ENCODE results near the gene SLITRK2. TPM values are rescaled to one million over a fixed set of nuclear protein-coding genes. Genes with fewer than 3 reads are reported as not detected.
A peak's percentile ranks its signal among the peaks of the same experiment; 100 is the strongest.

Gene SLITRK2
- total RNA-seq, 1 donor from 2014 or later = 0.37 TPM

GRCh38 chrX:145813081-145813480 lies 4.5 kb upstream of the SLITRK2 start:
- Mint-ChIP-seq H3K9me3 (ENCODE audit: unreplicated experiment) (no peaks in the 10 kb centered on the region), H3K27me3 (ENCODE audit: unreplicated experiment) (peaks cover 2% of the 10 kb centered on the region), H3K4me1 (ENCODE audit: low read depth, unreplicated experiment) (peaks cover 2% of the 10 kb centered on the region), H3K4me3 (ENCODE audit: unreplicated experiment) (no peak overlapping the region), H3K27ac (ENCODE audit: unreplicated experiment) (no peak overlapping the region), H3K36me3 (ENCODE audit: unreplicated experiment) (no peaks in the 10 kb centered on the region)
- DNase-seq = no peak
- TF ChIP-seq CTCF (IDR thresholded peaks at IDR 0.05; ENCODE audit: partially characterized antibody, unreplicated experiment) = no peak

GRCh38 chrX:145816601-145817315 lies 871 bp upstream of the SLITRK2 start:
- no peak overlapping the region for H3K27ac Mint-ChIP-seq (ENCODE audit: unreplicated experiment)
- no peak for DNase-seq
- H3K4me1 Mint-ChIP-seq (ENCODE audit: low read depth, unreplicated experiment) = peaks cover 2% of the 10 kb centered on the region
- H3K9me3 Mint-ChIP-seq (ENCODE audit: unreplicated experiment) = no peaks in the 10 kb centered on the region
- H3K27me3 Mint-ChIP-seq (ENCODE audit: unreplicated experiment) = peaks cover 4% of the 10 kb centered on the region
- H3K36me3 Mint-ChIP-seq (ENCODE audit: unreplicated experiment) = no peaks in the 10 kb centered on the region
- peak overlapping the region; percentile 82 for H3K4me3 Mint-ChIP-seq (ENCODE audit: unreplicated experiment)
- no peak for TF ChIP-seq CTCF (IDR thresholded peaks at IDR 0.05; ENCODE audit: partially characterized antibody, unreplicated experiment)

- Mint-ChIP-seq H3K27me3 (ENCODE audit: unreplicated experiment) (peaks cover 4% of the 10 kb centered on the region), H3K9me3 (ENCODE audit: unreplicated experiment) (no peaks in the 10 kb centered on the region), H3K36me3 (ENCODE audit: unreplicated experiment) (no peaks in the 10 kb centered on the region), H3K4me1 (ENCODE audit: low read depth, unreplicated experiment) (peaks cover 2% of the 10 kb centered on the region), H3K27ac (ENCODE audit: unreplicated experiment) (no peak overlapping the region), H3K4me3 (ENCODE audit: unreplicated experiment) (peak overlapping the region; percentile 74)
- no peak for TF ChIP-seq CTCF (IDR thresholded peaks at IDR 0.05; ENCODE audit: partially characterized antibody, unreplicated experiment)
- peak; percentile 25 for DNase-seq
Observed at GRCh38 chrX:145818186-145819113, 821 bp downstream of the SLITRK2 start.

- TF ChIP-seq CTCF (IDR thresholded peaks at IDR 0.05; ENCODE audit: partially characterized antibody, unreplicated experiment) = no peak
- Mint-ChIP-seq H3K4me3 (ENCODE audit: unreplicated experiment) (peak overlapping the region; percentile 90), H3K4me1 (ENCODE audit: low read depth, unreplicated experiment) (peaks cover 2% of the 10 kb centered on the region), H3K27me3 (ENCODE audit: unreplicated experiment) (peaks cover 2% of the 10 kb centered on the region), H3K9me3 (ENCODE audit: unreplicated experiment) (no peaks in the 10 kb centered on the region), H3K36me3 (ENCODE audit: unreplicated experiment) (no peaks in the 10 kb centered on the region), H3K27ac (ENCODE audit: unreplicated experiment) (no peak overlapping the region)
- no peak for DNase-seq
Observed at GRCh38 chrX:145820825-145821224, 3.2 kb downstream of the SLITRK2 start.

All from glutamatergic neuron (in vitro differentiated cells).